CD4-positive, alpha-beta T cell treated with Interleukin-17A for 1 hour (primary cell): ENCODE data around the gene TMEM183A.

Experiments used
- DNase-seq: peaks from one replicate; pipeline ENCODE4 v3.0.0-alpha.2; 2020

Gene TMEM183A

GRCh38 chr1:203048086-203048485 is 40.9 kb downstream of the TMEM183A start:
- no peak for DNase-seq

GRCh38 chr1:203048555-203049051 is 41.4 kb downstream of the TMEM183A start:
- no peak for DNase-seq

GRCh38 chr1:203049077-203049476 is 41.9 kb downstream of the TMEM183A start:
- DNase-seq = no peak

GRCh38 chr1:203049576-203050180 is 42.5 kb downstream of the TMEM183A start:
- no peak for DNase-seq

- no peak for DNase-seq
Measured at GRCh38 chr1:203050826-203051225, 43.7 kb downstream of the TMEM183A start.

- no peak for DNase-seq
Measured at GRCh38 chr1:203051841-203052324, 44.7 kb downstream of the TMEM183A start.

GRCh38 chr1:203052601-203053000 is 45.4 kb downstream of the TMEM183A start:
- no peak for DNase-seq

- no peak for DNase-seq
Measured at GRCh38 chr1:203054184-203054583, 47.0 kb downstream of the TMEM183A start.

GRCh38 chr1:203054642-203055041 is 47.5 kb downstream of the TMEM183A start:
- no peak for DNase-seq

GRCh38 chr1:203055161-203055799 is 48.1 kb downstream of the TMEM183A start:
- DNase-seq = no peak

GRCh38 chr1:203056012-203056411 is 48.8 kb downstream of the TMEM183A start:
- DNase-seq = no peak

GRCh38 chr1:203056516-203056915 is 49.3 kb downstream of the TMEM183A start:
- DNase-seq = no peak

GRCh38 chr1:203057911-203058675 is 50.9 kb downstream of the TMEM183A start:
- DNase-seq = no peak

- no peak for DNase-seq
Measured at GRCh38 chr1:203058676-203058935, 51.4 kb downstream of the TMEM183A start.

GRCh38 chr1:203059485-203059884 is 52.3 kb downstream of the TMEM183A start:
- DNase-seq = no peak

GRCh38 chr1:203060115-203060514 is 52.9 kb downstream of the TMEM183A start:
- DNase-seq = no peak

- DNase-seq = no peak
Measured at GRCh38 chr1:203063287-203063686, 56.1 kb downstream of the TMEM183A start.

- DNase-seq = no peak
Measured at GRCh38 chr1:203065191-203065590, 58.0 kb downstream of the TMEM183A start.

GRCh38 chr1:203065986-203066385 is 58.8 kb downstream of the TMEM183A start:
- no peak for DNase-seq

GRCh38 chr1:203066965-203067364 is 59.8 kb downstream of the TMEM183A start:
- no peak for DNase-seq

GRCh38 chr1:203069030-203069747 is 62.0 kb downstream of the TMEM183A start:
- no peak for DNase-seq

GRCh38 chr1:203072002-203072602 is 64.9 kb downstream of the TMEM183A start:
- no peak for DNase-seq

GRCh38 chr1:203072911-203073310 is 65.7 kb downstream of the TMEM183A start:
- DNase-seq = no peak
